ENCODE results near the gene C3orf20.

Gene C3orf20

DNA sequence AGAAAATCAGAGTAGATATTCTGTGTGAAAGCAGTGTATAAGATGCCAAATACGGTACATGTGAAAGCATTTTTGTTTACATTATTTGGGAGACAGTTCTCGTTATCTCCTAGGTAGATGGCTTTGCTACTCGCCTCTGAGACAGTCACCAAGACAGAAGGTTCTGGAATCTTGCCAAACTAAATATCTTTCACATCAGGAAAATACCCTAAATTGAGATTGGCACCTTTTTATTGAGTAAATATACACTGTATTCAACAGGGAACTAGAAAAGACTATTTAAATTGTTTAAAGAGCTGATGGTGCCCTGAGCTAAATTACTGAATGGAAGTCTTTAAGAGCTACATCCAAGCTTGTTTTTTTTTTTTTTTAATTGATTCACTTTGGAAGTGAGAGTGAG is 147.2 kb downstream of the C3orf20 start:
- TF ChIP-seq POLR2A (IDR thresholded peaks at IDR 0.05; ENCODE audit: extremely low read depth, insufficient read length) (no peak), MYC (IDR thresholded peaks at IDR 0.05; ENCODE audit: low read depth, low read length) (no peak)
- TF ChIP-seq, protein P1, sequence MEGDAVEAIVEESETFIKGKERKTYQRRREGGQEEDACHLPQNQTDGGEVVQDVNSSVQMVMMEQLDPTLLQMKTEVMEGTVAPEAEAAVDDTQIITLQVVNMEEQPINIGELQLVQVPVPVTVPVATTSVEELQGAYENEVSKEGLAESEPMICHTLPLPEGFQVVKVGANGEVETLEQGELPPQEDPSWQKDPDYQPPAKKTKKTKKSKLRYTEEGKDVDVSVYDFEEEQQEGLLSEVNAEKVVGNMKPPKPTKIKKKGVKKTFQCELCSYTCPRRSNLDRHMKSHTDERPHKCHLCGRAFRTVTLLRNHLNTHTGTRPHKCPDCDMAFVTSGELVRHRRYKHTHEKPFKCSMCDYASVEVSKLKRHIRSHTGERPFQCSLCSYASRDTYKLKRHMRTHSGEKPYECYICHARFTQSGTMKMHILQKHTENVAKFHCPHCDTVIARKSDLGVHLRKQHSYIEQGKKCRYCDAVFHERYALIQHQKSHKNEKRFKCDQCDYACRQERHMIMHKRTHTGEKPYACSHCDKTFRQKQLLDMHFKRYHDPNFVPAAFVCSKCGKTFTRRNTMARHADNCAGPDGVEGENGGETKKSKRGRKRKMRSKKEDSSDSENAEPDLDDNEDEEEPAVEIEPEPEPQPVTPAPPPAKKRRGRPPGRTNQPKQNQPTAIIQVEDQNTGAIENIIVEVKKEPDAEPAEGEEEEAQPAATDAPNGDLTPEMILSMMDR (IDR thresholded peaks at IDR 0.05; ENCODE audit: low read depth, low read length), result no peak
- TF ChIP-seq, protein P2, sequence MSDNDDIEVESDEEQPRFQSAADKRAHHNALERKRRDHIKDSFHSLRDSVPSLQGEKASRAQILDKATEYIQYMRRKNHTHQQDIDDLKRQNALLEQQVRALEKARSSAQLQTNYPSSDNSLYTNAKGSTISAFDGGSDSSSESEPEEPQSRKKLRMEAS (IDR thresholded peaks at IDR 0.05; ENCODE audit: low read depth, low read length), result no peak
- no peak overlapping the region for H3K4me3 ChIP-seq (ENCODE audit: low read depth, low read length)
- no peak for DNase-seq (ENCODE audit: low read depth)
